HG03039 (cell line): ENCODE measurements around the gene FTO.

ENCODE experiments used
- ATAC-seq: cut with Tn5 transposase; IDR thresholded peaks from one replicate; pipeline ENCODE4 v1.9.1; 2021; ENCODE audit warnings: mild to moderate bottlenecking, moderate library complexity; ENCODE audit not compliant: unreplicated experiment

FTO gene

DNA sequence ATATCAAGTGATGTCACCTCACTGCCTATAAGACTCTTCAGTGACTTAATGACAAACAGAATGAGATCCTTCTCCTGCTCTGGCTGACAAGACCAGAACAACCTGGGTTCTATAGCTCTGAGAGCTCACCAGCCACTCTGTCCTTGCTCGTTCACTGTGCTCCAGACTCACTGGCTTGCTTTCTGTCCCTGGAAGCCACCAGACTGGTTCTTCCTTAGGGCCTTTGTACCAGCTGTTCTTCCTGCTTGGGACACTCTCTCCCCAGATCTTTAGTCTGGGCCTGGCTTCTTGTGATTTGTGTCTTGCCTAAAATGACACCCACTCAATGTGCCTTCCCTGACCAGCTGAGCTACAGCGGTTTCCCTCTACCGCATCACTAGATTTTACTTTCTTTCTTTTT lies 76.1 kb downstream of the FTO start:
- ATAC-seq: no peak

GRCh38 chr16:53781023-53781605 lies 77.2 kb downstream of the FTO start:
- no peak for ATAC-seq

- ATAC-seq: no peak
These were observed 78.2 kb downstream of the FTO start for GRCh38 chr16:53782148-53782547.

DNA sequence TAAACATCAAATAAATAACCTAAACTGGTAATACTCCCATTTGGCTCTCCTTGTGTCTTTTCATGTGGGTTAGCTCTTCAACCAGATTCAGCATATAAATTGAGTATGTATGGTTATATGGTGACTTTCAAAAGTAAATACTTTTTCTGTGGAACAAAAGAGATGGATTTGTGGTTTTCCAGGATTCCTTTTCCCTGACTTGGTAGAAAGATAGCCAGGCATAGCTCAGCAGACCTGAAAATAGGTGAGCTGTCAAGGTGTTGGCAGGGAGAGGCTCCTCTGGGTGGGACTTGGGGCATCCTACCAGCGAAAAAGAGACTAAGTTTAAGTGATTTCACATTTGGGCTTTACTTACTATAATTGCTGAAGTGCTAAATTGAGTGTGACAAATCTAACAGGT lies 80.3 kb downstream of the FTO start:
- no peak for ATAC-seq

GRCh38 chr16:53785044-53785443 lies 81.1 kb downstream of the FTO start:
- no peak for ATAC-seq

DNA sequence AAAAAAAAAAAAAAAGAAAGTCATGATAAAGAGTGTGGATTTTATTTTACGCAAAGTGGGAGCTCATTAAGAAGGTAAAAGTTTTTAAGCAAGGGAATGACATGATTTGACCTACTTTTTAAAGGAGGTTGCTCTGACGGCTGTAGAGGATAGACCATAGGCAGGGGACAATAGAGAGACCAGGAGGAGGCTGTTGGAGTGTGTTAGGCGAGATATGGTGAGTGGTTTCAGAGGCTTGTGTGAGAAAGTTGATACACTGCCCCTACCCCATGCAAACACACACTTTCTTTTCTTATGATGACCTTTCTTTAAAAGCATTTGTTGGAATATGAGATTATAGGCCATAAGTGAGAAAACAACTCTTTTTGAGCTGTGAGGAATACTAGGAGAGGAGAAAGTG lies 82.0 kb downstream of the FTO start:
- no peak for ATAC-seq

DNA sequence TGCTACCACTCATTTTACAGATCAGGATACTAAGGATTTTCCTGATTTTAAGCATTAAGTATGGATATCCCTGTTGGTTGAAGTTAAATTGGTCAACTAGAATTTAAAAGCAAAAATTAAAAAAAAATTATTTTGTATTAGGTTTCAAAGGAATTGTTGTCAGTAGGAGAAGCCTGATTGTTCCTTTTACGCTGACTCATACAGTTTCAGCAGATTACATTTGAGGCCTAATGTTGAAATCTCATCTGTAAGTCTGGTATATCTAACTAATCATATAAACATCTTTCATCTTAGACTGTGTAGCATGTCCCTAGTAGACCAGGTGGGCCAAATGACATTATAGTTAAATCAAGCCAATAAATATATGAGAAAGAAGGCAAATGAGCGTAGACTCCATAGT lies 83.5 kb downstream of the FTO start:
- no peak for ATAC-seq

DNA sequence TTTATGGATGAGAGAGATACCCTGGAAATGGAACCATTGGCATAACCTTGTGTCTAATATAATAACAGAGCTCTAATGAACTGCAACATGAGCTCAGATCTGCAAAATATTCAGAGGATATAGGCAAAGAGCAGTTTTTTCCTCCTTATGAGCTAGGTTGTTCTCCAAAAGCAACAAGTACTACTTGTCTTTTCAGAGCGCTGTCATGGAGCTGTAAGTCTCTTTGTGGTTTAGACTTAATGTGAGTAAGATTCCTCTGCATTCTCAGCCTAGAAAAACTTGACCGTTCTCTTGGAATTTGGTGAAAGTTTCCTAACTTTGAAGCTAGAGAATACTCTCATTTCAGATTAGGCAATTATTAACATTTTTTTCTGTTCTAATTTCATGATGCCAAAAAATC lies 85.2 kb downstream of the FTO start:
- no peak for ATAC-seq

DNA sequence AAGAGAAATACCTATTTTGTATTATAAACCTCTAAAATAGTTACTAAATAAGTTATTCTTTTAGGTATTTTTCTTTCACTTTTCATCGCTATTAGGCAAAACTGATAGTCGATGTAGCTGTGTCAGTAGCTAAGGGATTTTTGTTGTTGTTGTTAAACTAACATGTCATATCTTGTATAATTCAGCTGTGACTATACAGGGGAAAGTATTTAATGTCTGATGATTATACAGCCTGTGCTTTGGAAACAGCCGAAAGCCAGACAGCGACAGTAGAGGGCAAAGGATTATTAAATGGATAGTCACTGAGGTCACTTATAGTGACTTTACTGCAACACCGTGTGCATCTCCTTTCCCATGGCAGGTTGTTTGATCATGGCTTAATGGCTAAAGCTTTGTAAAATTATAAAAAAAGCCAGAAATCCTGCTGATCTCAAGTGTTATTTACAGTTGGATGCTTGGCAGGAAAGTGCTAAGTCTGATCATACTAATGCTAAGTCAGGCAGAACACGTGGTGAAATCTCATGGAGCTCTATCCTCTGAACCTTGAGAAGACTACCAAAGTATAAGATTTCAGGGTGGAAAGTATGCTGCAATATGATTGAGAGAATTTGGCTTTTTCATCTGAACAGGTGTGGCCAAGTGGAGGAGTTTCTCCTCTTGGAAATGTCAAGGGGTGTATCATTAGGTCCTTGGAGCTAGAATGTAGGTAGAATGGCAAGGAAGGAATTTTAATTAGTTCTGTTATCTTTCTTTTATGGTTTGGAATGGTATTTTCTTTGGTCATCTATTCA lies 88.4 kb downstream of the FTO start:
- ATAC-seq: no peak

DNA sequence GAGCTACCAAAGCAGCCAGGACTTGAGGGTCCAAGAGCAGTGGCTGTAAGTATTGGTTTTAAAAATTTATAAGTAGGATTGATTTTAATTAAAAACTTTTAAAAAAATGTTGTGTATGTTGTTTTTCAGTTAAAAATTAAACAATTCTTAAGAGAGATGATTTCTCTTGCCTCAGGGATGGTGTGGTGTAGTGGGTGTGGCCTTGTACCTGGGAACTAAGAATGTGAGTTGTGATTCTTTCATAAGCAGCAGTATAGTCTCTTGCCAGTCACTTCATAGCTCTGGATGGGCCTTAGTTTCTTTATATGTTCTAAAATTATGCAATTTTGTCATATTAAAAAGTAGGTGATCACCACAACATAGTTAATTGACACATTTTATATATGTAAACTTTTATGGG lies 99.5 kb downstream of the FTO start:
- no peak for ATAC-seq

- no peak for ATAC-seq
These were observed 100.0 kb downstream of the FTO start for GRCh38 chr16:53803998-53804397.

DNA sequence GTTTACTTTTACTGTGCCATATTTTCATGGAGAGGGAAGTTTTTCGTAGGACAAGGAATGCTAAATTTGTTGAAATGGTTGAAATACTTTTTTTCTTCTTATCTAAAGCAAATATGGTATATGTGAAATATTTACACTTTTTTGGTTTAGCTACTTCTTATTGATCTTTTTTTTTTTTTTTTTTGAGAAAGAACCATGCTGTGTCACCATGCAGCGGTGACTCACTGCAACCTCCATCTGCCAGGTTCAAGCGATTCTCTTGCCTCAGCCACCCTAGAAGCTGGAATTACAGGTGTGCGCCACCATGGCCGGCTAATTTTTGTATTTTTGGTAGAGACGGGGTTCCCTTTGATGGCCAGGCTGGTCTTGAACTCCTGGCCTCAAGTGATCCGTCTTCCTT lies 100.5 kb downstream of the FTO start:
- no peak for ATAC-seq

GRCh38 chr16:53805113-53805512 lies 101.2 kb downstream of the FTO start:
- ATAC-seq: no peak

GRCh38 chr16:53805752-53806151 lies 101.8 kb downstream of the FTO start:
- no peak for ATAC-seq

DNA sequence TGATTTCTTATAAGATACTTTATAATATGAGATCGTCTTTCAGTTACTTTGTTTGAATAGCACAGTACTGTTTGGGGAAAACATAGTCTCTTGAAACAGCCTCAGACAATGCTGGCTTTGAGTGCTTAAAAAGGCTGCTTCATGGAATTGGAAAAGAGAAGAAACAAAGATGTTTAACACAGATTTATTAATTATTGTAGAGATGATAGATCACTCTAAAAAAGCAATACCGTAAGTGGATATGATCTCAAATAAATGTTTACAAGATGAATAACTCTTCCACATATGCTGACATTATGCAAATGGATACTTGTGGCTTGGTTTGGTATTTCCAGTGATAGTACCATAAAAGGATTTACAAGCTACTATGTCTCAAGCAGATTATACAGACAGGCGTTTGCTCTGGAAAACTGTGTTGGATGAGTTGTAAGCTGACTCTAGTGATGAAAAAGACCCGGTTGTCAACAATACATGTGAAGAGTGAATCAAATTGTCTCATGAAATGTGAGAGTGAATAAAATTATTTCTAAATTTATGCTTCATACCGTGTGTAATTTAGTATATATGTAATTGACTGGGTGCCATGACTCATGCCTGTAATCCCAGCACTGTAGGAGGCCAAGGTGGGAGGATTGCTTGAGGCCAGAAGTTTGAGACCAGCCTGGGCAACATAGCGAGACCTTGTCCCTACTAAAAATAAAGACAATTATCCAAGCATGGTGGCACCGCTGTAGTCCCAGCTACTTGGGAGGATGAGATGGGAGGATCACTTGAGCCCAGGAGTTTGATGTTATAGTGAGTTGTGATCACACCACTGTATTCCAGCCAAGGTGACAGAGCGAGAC lies 105.4 kb downstream of the FTO start:
- ATAC-seq: no peak

DNA sequence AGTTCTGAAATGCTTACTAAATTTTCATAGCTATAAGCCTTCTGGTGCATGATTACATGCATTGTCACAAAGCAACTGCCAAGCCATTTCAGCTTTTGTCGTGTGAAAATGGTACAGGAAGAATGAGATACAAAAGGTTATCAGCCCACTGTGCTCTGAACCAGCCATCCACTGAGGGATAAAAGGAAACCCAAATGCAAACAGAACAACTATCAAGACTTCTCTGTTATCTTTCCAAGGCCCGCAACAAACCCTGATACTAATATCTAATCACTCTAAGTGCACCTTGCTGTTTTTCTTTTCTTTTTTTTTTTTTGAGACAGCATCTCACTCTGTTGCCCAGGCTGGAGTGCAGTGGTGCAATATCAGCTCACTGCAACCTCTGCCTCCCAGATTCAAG lies 109.0 kb downstream of the FTO start:
- ATAC-seq: no peak

- ATAC-seq: no peak
These were observed 110.8 kb downstream of the FTO start for GRCh38 chr16:53814801-53815200.

DNA sequence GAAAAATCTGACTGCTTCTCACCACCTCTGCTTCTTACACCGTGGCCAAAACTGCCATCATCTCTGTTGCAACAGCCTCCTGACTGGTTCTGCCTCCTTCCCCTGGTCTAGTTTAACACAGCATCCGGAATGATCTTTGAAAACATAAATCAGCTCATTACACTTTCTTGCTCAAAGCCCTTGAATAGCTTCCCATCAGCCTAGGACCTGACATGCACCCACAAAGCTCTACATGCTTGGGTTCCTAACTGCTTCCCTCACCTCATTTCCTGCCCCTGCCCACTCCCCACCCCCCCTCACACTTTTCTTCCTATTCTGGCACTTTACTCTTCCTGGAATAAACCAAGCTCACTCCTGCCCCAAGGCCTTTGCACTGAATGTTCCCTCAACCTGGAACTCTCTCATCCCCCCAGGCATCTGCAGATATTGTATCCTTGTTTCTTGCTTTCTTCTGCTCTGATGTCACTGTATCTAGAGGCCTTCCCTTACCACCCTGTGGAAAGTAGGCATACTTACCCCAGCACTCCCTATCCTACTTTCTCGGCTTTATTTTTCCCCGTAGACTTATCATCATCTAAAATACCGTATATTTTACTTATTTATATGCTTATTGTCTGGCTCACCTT lies 112.4 kb downstream of the FTO start:
- no peak for ATAC-seq

- ATAC-seq: no peak
These were observed 113.3 kb downstream of the FTO start for GRCh38 chr16:53817117-53817755.

DNA sequence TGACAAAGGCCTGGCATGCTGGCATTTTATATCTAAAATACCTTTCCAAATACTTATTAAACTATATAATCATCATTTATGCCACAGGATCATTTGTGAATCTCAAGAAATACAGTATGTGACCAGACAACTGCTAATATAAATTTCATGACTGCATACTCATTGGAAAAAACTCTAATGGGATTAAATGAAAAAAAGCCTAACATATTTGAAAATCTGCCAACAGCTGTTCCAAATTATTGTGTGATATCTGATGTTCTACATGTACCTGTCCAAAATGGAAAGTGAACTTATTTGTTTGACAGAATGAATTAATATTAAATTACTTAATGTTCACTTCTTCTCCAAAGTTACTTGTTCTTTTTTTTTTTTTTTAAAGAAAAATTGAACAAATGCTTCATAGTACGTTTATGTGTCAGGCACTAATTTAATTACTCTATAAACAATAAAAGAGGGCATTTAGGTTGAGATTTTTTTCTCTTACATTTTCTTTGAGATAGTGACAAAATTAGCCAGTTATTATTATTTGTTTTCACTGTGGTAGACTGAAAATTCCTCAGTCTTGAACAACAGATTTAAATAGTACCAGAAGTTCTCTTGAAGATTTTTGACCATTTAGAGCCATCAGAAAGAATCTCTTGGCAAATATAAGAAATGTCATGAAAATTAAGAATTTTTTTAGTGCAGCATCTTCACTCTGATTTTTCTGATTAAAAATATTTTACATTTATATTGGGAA lies 114.0 kb downstream of the FTO start:
- ATAC-seq: no peak
